ENCODE results near the gene AUTS2.
"Not testable (repeated sequence)": the region's sequence is repeated elsewhere in the genome, so short reads cannot be mapped to it uniquely, and the experiment has no call there.

Gene AUTS2

DNA sequence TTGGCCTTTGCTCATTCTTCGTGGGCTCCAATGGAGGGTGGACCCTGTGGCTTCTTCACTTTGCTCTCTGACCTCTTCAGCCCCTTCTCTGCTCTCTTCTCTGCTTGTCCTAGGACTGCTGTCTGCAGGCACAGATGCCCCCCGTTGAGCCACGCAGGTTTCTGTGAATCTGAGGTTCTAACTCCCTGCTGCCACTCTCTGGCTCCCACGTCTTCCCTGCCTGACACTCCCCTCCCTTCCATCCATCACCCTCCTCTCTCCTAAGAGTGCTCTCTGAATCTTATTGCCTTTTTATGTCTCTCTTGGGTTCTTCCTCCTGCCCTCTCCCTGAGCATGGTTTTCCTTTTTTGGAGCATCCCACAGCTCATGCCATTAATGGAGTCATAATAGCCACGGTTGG, 1034.1 kb downstream of the AUTS2 start:
- DNase-seq, result no peak

DNA sequence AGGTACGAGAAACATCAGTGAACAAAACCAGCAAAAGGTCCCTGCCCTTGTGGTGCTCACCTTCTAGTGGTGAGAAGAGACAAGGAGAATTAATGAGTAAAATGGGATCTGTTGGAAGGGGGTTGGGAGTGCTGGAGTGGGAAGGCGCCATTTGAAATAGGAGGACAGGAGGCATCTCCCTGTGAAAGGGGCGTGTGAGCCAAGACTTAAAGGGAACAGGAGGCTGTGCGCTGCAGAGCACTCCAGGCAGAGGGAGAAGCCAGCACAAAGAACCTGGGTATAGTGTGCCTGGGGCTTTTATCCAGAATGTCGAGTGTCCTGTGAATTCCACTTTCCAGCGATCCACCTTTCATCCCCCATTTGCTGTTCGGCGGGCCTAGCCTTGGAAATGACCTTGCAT, 1035.8 kb downstream of the AUTS2 start:
- DNase-seq, result no peak

DNA sequence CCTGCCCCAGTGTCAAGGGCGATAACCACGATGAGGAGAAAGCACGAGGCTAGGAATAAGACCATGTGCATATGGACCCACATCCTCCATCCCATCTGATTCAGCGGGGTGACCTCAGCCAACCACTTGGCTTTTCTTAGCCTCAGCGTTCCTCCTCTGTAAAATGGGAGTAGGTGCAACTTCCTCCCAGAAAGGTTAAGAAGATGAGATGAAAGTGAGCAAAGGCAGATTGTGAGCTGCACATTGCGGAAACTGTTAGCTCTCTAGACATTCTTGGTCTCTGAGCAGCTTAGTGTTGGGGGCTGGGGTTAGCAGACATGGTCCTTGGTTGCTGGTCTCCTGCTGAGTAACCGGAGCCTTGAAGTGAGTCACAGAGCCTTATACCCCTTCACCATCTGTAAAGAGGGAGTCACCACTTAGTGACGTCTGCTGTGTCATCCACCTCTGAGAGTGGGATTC, 1036.4 kb downstream of the AUTS2 start:
- peak; percentile 24 to 39 for DNase-seq

DNA sequence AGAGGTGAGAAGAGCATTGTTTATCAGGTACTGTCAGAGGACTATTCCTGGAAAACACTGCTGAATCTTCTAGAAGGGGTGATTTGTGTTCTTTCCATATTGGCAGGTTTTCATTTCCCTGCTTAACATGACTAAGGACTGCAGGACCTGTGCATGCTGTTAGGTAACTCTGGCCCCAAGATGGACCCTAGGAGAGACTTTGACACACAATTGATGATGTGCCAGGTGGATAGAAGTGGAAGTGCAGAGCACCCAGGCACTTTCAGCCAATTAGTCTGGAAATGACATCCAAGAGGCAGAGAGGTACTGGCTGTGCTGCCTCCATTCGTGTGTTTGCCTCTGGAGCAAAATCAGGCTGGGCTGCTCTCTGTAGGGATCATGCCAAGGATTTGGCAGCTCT, 1037.4 kb downstream of the AUTS2 start:
- DNase-seq, result no peak

DNA sequence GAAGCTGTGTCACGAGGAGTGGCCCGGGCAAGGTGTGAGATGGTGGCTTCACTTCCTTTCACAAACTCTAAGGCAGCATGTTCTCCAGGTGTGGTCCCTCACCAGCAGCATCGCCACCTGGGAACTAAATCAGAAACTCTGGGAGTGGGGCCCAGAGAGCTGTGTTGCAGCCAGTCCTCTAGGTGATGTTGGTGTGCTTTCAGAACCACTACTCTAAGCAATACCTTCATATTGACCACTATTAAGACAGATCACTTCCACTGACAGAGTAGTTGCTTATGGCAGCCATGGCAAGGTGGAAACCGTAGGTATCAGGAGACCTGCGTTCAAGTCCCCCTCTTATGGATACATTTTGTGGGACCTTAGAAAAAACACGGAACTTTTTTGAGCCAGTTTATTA, 1037.9 kb downstream of the AUTS2 start:
- no peak for DNase-seq

DNA sequence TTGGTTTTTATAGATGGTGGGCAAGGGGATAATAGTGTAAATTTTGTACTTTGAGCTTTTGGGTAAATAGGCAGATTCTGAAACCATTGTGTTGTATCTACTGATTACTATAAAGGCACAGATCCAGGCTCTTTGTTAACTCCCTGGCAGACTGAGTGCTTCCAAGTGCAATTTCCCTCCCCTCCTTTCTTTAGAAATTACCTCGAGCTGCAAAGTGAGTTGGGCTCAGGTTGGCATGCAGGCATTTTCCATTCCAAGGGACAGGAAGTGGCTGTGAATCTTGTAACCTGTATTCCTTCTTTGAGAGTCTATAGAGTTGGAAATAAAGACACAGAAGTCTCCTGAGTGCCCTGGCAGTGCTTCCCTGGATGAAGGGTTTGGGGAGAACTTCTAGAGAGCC, 1039.5 kb downstream of the AUTS2 start:
- DNase-seq, result no peak

DNA sequence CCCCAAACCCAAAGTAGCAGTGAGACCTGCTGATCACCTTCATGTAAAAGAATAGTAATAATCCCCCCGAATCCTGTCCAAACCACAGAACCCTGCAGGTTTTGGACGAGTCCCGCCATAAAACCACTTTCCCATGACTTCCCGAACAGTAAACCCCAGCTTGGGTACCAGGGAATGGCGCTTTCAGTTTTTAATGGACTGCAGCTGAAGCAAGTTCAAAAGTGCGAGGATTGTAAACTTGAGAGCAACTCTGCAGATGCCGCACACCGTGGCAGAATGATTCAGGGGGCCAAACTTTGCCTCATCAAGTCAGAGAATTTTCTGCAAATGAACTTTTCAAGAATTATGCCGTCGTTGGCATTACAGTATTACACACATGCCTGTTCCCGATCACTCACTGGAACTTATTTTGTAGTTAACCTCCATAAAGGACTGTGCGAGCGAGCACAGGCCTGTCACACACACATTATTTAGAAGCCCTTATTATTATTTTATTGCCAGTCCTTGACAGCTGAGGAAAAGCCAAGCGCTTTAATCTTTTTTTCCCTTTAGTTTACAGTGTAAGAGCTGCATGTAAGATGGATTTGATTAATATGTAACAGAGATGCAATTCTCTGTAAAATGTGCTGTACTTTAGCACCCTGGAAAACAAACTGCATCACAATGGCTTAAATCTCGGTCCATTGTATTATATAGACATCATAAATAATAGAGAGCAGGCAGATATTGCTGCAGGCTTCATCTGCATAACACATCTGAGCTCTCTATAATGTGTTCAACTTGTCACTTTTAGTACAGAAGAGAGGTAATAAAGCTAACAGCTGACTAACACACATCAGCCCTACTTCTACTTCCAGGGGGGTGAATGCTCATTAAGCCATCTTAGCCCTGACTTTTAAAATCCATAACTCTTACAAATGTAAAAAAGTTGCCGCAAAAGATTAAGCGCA, 1040.2 kb downstream of the AUTS2 start:
- DNase-seq, result no peak

DNA sequence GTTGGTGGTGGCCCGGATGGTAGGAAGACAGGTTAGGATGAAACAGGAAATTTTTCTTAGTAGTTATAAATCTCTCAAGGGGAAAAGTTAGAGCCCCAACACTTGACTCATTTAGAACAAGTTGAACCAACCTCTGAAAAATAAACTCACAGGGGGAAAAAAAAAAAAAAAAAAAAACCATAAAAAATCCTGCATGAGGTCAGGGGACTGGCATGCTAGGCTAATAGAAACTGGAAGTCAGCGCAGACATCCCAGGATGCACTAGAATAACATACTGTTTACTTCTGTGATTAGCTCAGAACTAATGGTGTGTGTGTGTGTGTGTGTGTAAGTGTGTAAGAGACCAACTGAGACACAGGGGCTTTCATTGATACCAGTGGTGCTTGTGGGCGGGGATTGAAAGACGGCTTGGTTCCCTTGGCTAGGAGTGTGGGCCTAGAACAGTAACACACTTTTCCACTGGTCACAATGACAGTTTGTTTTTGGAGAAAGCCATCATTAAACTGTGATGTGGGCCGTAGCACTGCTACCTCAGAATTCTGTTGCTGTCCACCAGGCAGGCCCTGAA, 1042.1 kb downstream of the AUTS2 start:
- no peak for DNase-seq

DNA sequence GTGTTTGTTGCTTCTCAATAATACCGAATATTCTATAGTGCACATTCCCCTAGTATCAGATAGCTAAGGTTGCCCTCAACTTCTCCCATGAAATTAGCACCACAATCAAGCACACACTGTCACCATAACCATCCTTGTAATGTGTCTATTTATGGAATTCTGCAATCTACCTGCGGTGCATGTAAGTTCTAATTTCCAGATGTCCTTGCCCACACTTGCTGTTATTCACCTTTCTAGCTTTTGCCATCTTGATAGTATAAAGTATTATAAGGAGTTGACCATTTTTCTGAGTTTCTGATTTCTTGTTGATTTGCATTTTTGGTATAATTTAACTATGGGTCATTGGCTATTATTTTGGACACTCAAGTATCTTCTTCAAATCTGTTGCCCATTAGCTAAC, 1043.6 kb downstream of the AUTS2 start:
- no peak for DNase-seq

DNA sequence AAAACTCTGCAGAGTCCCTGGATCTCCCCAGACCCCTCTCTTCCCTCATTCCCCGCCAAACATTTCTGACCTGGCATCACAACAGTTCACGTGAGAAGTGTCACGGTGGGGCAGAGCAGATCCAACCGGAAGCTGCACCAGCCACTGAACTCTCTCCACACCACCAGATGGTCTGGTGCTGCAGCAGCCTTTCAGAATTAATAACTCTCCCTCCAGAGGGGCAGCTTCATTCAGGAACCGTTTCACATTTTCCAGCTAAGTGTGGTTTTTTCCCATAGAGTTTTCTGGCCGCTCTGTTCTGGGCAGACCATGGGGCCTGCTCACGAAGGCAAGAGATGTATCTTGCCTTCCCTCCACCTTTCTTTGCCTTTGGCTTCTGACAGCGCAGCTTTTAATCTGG, 1047.0 kb downstream of the AUTS2 start:
- no peak for DNase-seq

DNA sequence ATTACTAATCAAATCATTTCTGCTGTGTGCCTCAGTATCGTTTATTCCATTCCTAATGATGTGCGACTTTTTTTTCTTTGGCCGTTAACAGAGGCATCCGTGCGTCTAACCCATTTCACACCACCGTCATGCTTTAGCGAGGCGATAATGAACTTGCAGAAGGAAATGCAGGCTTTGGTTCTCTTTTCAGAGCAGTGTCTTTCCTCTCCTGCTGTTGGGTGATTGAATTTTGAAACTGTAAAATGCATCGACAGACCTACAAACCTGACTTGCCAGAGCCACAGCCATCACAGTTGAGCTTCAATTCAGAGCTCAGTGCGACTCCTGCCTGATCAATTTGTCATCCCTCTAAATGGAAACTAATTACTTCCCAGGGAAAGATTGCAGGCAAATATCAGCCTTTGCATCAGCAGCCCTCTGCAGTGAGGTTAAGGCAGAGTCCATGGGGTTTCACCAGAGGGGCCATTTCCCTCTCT, 1047.6 kb downstream of the AUTS2 start:
- DNase-seq, result no peak

DNA sequence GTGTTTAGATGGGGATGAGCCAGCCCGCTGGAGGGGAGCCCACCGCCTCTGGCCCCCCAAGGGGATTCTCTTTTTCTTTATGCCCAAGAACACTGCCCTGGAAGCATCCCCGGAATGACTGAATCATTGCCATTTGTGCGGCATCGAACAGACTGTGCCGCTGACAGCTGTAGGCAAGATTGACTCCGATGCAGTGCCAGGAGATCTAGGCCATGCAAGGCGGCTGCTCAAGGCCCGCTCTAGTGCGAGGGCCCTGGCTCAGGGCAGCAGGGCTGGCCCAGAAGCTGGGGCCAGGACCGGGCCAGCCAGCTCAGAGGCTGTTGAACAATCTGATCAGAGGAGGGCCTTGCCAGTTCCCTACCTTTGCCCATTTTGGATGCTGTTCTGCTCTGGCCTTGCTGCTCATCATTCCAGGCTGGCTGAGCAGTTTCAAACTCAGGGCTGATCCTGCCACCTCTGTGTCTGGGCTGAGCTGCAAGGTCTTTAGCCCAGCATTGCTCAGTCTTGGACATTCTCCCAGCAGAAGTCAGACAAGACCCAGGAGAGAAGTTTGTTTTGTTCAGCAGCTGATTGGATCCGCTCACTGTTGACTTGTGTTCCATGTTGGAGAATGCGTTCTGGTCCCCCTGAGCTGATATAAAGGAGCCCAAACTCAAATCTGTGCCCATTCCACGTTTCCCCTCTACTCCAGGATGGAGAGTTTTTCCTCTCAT, 1048.4 kb downstream of the AUTS2 start:
- DNase-seq, result no peak

DNA sequence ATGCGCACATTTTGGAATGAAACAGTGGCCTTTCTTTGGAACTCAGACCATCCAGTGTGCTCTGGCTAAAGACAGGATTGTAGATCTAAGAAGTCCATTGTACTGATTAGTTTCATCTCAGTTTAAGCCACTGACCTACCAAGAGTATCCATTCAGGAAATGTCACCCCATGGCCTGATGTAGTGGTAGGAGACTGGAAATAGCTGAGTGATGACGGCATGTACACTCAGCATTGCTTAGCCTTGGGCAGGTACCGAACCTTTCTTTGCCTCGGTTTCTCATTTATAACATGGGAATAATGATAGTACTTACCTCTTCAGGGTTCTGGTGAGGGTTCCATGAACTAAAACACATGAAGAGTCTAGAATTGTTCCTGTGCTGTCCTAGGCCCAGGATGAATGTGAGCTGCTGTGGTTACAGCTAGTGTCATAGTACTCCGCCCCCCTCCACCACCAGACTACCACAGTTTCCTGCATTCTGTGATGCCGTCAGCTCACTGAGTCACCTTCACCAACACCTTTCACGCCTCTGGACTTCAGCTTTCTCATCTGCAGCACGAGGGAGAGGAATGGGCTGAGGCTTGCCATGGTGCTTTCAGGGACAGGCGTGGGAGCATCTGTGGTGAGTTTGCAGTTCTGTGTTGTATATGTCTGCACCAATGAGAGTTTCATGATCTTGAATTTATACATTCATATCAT, 1049.7 kb downstream of the AUTS2 start:
- peak; percentile 84 to 85 for DNase-seq

DNA sequence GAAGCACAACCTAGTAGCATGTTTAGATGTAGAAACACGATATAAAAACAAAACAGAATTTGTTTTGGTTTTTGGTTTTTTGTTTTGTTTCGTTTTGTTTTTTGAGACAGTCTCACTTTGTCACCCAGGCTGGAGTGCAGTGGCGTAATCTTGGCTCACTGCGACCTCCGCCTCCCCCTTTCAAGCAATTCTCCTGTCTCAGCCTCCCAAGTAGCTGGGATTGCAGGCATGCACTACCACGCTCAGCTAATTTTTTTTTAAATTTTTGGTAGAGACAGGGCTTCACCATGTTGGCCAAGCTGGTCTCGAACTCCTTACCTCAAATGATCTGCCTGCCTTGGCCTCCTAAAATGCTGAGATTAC, 1050.2 kb downstream of the AUTS2 start:
- not testable (repeated sequence) for DNase-seq

DNA sequence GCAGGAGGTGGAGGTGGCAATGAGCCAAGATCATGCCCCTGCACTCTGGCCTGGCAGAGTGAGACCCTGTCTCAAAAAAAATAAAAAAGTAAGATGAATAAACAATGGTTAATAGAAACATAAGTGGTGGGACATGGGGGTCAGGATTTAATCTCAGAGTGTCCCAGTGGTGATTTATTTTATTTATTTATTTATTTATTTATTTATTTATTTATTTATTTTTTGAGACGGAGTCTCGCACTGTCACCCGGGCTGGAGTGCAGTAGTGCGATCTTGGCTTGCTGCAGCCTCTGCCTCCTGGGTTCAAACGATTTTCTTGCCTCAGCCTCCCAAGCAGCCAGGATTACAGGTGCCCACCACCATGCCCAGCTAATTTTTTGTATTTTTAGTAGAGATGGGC, 1051.0 kb downstream of the AUTS2 start:
- DNase-seq, result no peak

DNA sequence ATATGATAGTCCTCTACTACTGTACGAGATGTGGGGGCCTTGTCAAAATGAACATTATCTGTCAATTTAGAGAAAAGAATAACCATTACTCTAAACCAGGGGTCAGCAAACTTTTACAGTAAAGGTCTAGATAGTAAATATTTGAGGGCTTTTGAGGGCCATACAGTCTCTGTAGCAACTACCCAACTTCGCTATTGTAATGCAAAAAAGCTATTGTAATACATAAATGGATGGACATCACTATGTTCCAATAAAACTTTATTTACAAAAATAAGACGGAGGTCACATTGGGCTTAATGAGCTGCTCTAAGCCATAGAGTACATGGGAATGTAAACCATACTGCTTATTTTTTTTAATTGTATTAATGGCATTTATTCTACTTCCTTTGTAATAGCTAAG, 1055.9 kb downstream of the AUTS2 start:
- no peak for DNase-seq

DNA sequence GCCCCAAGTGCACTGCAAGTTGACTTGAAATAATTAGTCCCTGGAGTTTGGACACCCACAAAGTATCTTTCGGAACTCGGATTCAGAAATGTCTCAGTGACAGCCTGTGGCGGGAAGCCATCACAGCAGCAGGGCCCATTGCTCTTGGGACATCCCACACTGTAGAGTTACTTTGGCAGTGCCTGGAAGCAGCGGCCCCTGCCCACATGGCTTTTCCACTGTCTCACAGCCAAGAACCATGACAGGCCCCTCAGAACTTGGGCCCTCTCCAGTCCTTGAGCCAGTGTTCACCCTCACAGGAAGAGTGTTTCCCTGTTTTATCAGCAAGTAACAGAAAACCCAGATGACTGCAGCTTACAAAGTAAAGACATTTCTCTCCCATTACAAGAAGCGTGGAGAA, 1056.7 kb downstream of the AUTS2 start:
- no peak for DNase-seq

DNA sequence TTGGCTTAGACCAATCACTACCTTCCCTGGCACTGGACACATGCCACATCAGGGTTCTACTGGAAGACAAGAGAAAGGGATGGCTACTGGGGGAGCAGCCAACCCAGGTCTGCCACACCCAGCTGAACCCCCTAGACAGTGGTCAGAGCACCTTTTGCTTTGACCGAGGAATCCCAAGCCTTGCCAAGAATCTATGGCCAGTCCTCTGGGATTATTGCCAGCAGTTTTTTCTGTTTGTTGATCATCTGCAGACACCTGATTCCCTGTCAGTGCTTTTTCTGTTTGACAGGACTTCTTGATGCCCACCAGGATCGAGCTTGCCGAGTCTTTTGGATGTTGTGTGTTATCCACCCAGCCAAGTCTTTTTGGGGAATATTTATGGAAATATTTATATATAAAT, 1057.4 kb downstream of the AUTS2 start:
- DNase-seq, result no peak

DNA sequence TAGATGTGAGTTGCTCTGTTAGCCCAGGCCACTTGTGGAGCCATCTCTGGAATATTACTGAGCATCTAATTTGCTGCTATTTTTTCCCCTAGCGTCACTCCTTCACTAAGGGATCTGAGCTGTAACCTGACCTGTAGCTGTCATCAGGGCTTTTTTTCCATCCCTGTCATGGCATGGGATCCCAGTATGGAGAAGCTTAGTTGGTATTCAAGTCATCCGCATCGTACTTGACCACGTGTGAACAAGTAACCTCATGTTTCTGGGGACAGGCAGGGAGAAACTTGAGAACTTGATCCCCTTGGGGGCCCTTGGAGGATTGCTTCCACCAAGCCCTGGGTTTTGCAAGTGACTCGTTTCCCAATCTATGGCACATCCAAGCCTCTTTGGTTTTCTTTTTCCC, 1059.3 kb downstream of the AUTS2 start:
- no peak for DNase-seq

DNA sequence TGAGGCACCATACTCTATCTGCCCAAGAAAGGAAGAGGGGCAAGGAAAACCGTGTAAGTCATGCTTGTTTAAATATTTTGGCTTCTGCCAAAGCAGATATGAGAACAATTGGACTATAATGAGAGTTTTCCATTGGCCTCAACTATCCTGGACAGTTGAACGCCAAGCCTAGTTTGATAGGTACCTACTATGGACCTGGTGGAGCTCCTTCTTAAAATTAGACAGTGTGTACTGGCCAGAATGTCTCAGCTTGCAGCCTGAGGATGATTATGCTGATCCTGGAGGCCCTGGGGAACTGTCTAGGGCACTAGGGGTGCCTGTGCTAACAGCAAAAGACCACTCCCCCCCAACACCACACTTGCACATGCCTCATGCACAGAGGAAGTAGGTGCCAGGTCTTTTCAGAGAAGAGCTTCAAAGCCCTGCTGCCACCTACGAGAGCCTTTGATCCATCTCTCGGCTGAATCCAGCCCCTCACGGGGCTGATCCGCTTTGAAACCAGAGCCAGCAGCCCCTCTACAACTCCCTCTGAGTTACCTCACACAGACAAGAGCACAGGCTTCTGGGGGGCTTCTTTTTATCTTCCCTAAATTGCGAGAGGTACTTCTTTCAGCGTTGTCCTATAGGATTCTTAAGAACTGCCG, 1059.8 kb downstream of the AUTS2 start:
- DNase-seq, result no peak

DNA sequence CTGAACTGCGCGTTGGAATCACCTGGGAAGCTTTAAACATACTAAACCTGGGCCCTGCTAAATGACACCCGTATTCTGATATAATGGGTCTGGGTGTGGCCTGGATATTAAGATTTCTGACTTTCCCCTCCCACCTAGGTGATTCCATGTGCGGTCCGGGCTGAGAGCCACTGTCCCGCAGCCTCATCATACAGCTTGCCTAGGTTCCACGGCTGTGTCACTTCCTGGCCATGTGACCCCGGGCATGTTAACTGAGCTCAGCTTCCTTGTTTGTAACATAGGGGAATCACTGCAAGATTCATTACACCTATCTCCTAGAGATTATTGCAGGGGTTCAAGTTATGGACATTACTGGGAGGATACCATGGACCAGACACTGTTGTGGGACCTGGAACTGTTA, 1061.0 kb downstream of the AUTS2 start:
- DNase-seq, result no peak

DNA sequence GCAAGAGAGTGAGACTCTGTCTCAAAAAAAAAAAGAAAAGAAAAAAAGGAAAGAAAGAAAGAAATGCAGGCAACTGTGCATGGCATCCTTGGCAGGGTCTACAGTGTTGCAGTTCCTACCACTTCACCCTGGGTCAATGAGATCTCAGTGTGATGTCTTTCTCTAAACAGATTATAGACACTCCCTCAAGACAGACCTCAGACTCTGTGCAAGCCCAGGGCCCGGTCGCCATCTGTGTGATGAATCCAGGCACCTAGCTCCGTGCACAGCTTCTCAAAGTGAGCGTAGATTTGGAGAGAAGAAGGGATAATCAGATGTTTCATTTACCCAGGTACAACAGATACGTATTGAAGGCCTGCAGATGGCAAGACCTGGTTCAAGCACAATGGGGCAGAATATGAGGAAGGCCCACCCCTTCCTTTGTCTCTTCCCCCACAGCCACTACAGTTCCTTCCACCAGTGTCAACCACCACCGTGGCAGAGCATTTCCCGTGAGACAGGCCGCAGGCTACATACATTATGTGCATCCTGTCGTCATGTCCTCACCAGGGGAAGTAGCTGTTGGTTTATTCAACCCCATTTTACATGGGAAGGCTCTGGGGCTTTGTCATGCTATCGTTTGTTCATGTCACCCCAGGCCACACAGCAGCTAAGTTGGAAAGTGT, 1062.0 kb downstream of the AUTS2 start:
- peak in 1 of 2 experiments; percentile 30 for DNase-seq

Measured in activated T-cell treated with anti-CD3 and anti-CD28 coated beads, Interleukin-2, amount 50 U/mL, for 48 hours (primary cell).